ENCODE measurements around the gene PTPRA. TPM values are rescaled to one million over a fixed set of nuclear protein-coding genes. Genes with fewer than 3 reads are reported as not detected.

PTPRA gene
- total and polyA plus RNA-seq, 9 of the 15 experiments (the other 6 are each of a cell fraction or from before 2014, with no cell fraction given): 3.4 to 80.5 (median 28.0) TPM

- no peak for TF ChIP-seq CTCFL (IDR thresholded peaks at IDR 0.05; ENCODE audit: borderline replicate concordance, insufficient read depth, low read depth, low read length, poor library complexity, severe bottlenecking)
- TF ChIP-seq MLX (CRISPR knock-in tag; conservative IDR thresholded peaks at IDR 0.05): 0 out of 4 replicates have a peak, but pooled peaks of 1 of the 2 experiments have one; percentile 30
- TF ChIP-seq YY1 (IDR thresholded peaks at IDR 0.05; ENCODE audit: borderline replicate concordance in 1 of 3, control insufficient read depth in 1 of 3, extremely low read depth in 1 of 3, insufficient read depth in 3 of 3, insufficient read length in 1 of 3, insufficient replicate concordance in 2 of 3, low read depth in 1 of 3, low read length in 2 of 3): peak; percentile 95 to 99 (median 99)
- TF ChIP-seq XRCC3 (IDR thresholded peaks at IDR 0.05): no peak
- no peak for TF ChIP-seq PHTF2 (CRISPR knock-in tag; IDR thresholded peaks at IDR 0.05)
- TF ChIP-seq SRSF3 (IDR thresholded peaks at IDR 0.05; ENCODE audit: insufficient read depth, low read length): no peak
- TF ChIP-seq ZNF609 (CRISPR knock-in tag; IDR thresholded peaks at IDR 0.05; ENCODE audit: borderline replicate concordance): no peak; the same call in 1 of the 2 replicates
- peak; percentile 50 for TF ChIP-seq TAF7 (tag; IDR thresholded peaks at IDR 0.05)
- no peak for TF ChIP-seq ZNF146 (CRISPR knock-in tag; IDR thresholded peaks at IDR 0.05; ENCODE audit: unreplicated experiment)
- TF ChIP-seq CBX3 (IDR thresholded peaks at IDR 0.05; ENCODE audit: borderline replicate concordance in 1 of 2, low read length in 2 of 2): peak in 1 of 2 experiments; percentile 44; a peak in 1 of 3 replicates
- TF ChIP-seq ZNF507 (tag; conservative IDR thresholded peaks at IDR 0.05): no peak
- no peak for TF ChIP-seq FUS (optimal IDR thresholded peaks at IDR 0.05; ENCODE audit: low read depth, low read length)
- peak; percentile 90 for TF ChIP-seq NCOA6 (IDR thresholded peaks at IDR 0.05)
These were observed 32.9 kb upstream of the PTPRA start, which contains the start of the genes PCED1A and VPS16 (continued) for GRCh38 chr20:2840138-2840966.

Measured in K562 (cell line).